GM12874 (cell line): ENCODE results near the gene SUDS3.

Source experiments
- CTCF ChIP-seq: IDR thresholded peaks from 2 replicates; pipeline ENCODE4 v1.5.1; 2011; ENCODE audit warnings: low read depth, mild to moderate bottlenecking, control low read depth, low read length, moderate library complexity; ENCODE audit not compliant: insufficient read depth

Gene SUDS3

GRCh38 chr12:118425364-118425763, 49.0 kb downstream of the SUDS3 start:
- TF ChIP-seq CTCF = no peak

DNA sequence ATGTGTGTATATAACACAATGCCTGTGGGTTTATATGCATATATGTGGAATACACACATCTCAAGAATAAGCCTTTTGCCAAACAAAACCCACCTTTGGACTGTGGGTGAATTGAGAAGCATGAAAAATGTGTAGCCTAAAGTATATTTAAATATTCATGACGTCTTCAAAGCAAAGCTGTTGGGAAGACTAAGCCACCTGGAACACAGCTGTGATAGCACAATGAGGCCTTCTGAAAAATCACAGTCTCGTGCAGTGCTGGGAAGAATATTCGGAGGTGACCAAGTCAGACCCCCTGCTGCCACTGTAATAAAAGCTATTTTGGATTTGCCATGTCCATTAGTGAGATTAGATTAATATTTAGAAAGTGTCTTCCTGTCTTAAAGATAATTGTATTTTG, 51.5 kb downstream of the SUDS3 start:
- TF ChIP-seq CTCF = no peak

DNA sequence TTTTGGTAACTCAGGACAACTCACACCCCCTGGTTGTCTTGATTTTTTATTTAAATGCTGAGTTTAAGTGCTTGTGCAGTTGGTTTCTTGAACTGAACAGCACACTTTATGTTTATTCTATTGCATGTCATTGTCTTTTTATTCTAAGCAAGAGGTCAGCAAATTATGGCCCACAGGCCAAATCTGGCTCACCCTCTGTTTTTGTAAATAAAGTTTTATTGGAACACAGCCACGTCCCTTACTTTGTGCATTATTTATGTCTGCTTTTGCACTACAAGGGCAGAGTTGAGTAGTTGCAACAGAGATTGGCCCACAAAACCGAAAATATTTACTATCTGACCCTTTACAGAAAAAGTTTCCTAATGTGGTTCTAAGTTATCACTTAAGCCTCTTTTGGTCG, 52.3 kb downstream of the SUDS3 start:
- TF ChIP-seq CTCF = no peak

- no peak for TF ChIP-seq CTCF
These were observed 53.5 kb downstream of the SUDS3 start for GRCh38 chr12:118429688-118430383.

GRCh38 chr12:118430516-118430915, 54.2 kb downstream of the SUDS3 start:
- TF ChIP-seq CTCF = no peak

DNA sequence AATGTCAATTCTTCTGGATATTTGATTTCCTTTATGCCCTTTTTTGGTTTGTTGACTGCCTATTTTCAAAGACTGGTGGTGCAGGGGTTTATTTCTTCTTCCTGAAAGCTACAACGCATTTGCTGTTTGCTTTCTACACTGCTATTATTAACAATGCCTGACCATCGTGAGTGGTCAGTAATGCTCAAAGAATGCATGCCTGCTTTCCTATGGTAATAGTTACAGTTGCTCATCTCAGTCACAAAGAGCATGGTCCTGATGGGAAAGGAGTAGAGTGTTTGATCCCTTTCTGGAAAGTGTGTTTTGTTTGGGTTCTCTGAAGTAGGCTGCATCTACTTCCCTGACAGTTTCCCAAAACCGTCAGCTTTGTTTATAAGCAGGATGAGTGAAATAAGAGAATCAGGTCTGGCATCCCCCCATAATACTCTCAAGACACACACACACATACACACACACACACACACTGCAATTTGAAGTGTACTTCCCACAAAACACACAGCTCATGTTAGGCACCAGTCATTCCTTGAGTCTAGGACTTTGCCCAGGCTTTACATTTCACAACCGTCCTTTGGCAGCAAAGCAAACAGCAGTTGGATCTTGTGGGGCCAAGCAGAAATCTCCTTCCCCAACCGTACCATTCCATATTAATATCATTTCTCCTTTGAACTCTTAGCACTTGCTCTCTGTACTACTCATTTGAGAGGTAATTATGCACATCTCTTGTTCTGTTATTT, 56.6 kb downstream of the SUDS3 start:
- TF ChIP-seq CTCF = no peak

DNA sequence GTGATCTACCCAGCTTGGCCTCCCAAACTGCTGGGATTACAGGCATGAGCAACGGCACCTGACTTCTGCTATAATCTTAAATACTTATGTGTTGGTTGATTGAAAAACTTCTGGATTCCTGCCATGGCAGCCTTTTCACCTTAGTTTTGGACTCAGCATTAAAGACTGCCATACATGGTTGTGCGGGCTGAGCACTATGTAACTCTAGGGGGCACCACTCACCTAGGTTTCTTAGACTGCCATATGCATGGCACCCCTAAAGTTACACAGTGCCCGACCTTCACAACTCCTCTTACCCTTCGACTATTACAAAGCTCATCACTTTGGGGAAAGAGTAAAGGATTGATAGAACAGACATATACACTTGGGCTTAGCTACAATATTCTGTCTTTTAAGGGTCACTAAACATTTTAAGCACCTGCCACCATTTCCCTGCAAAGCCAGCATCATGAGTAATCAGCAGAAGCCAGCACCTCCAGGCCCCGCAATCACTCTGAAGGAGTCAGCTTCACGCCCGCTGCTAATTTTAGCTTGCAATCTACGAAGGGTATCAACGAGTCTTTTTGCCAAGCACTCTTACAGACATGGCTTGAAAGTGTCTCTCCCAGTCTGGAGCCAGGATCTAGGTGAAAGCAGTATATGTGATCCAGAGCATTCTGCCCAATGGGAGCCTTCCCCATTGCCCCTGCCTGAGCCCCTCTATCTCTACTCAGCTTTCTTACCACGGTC, 59.8 kb downstream of the SUDS3 start:
- peak; percentile 37; the same call in 1 of the 2 replicates for TF ChIP-seq CTCF
